Neural progenitor cell (in vitro differentiated cells): ENCODE data around the gene XIRP1.

Source experiments
- CTCF ChIP-seq: fragments of 200-600 bp; sonication (generic); IDR thresholded peaks from 2 replicates; pipeline ENCODE4 v1.5.1; 2017; ENCODE audit warnings: antibody characterized with exemption, mild to moderate bottlenecking
- EZH2 ChIP-seq: fragments of 200-600 bp; sonication (generic); IDR thresholded peaks from 2 replicates; pipeline ENCODE4 v1.6.1; 2017; ENCODE audit warnings: antibody characterized with exemption, mild to moderate bottlenecking, moderate library complexity

- TF ChIP-seq CTCF (no peak), EZH2 (no peak)
These were observed 42.1 kb downstream of the XIRP1 start for GRCh38 chr3:39150148-39150802.
